GM10266 (cell line): ENCODE data around the gene NOP10.

Experiments
- DNase-seq: peaks from one replicate; pipeline ENCODE4 v3.0.0; 2012; ENCODE audit errors: extremely low spot score
- CTCF ChIP-seq: IDR thresholded peaks from 2 replicates; pipeline ENCODE4 v1.5.1; 2012; ENCODE audit warnings: mild to moderate bottlenecking, low read depth; ENCODE audit not compliant: control insufficient read depth, insufficient read depth; ENCODE audit errors: missing control alignments

NOP10 gene

GRCh38 chr15:34362047-34362773, 19.3 kb upstream of the NOP10 start:
- no peak for DNase-seq
- TF ChIP-seq CTCF, result no peak

GRCh38 chr15:34361278-34361677, 18.3 kb upstream of the NOP10 start:
- TF ChIP-seq CTCF, result no peak
- no peak for DNase-seq

GRCh38 chr15:34360298-34360697, 17.4 kb upstream of the NOP10 start:
- no peak for TF ChIP-seq CTCF
- no peak for DNase-seq

GRCh38 chr15:34359416-34359815, 16.5 kb upstream of the NOP10 start:
- DNase-seq, result no peak
- no peak for TF ChIP-seq CTCF

GRCh38 chr15:34358948-34359347, 16.0 kb upstream of the NOP10 start:
- TF ChIP-seq CTCF, result no peak
- DNase-seq, result no peak

- DNase-seq, result no peak
- no peak for TF ChIP-seq CTCF
These were observed 15.4 kb upstream of the NOP10 start for GRCh38 chr15:34358367-34358766.

- no peak for DNase-seq
- TF ChIP-seq CTCF, result no peak
These were observed 14.7 kb upstream of the NOP10 start for GRCh38 chr15:34357653-34358052.
